Endothelial cell of umbilical vein (primary cell): Measurements from ENCODE around the gene KRT38. TPM values are rescaled to one million over a fixed set of nuclear protein-coding genes. Genes with fewer than 3 reads are reported as not detected.

ENCODE experiments used
- BruUV-seq: library from RNA; stranded (reverse); fragments of 400-500 nt; replicated peaks from 2 replicates; lab custom pipeline; 2021; lab: Mats Ljungman, UMichigan
- CTCF ChIA-PET: fragments of 300-600, 350-600 bp; sonication (Branson Sonifier 250); formaldehyde crosslinking; loops from one replicate; lab custom pipeline; 2021; ENCODE audit warnings: antibody characterized with exemption, inconsistent platforms; lab: Charles Lee
- POLR2A ChIA-PET: fragments of 300-600, 350-600 bp; sonication (Branson Sonifier 250); formaldehyde crosslinking; loops from one replicate; lab custom pipeline; 2021; ENCODE audit warnings: antibody characterized with exemption, inconsistent platforms; lab: Charles Lee
- DNase-seq: peaks from one replicate; pipeline ENCODE4 v3.0.0-alpha.2; 2011; ENCODE audit warnings: low read depth, low spot score
- FAIRE-seq: peaks from 2 replicates; lab custom pipeline; 2011; peaks lifted over from hg19 to GRCh38; lab: Jason Lieb, UNC
- H2AFZ ChIP-seq: 2 replicates; pipeline ENCODE4 v1.6.0; 2012; ENCODE audit warnings: low read depth, low read length, control low read depth, inconsistent platforms
- H3K27ac ChIP-seq: 2 replicates; pipeline ENCODE4 v1.5.1; 2011; ENCODE audit warnings: low read depth, mild to moderate bottlenecking, control low read depth, low read length, moderate library complexity; ENCODE audit not compliant: insufficient read depth
- H3K27me3 ChIP-seq, 2 experiments: 2 replicates each; pipeline versions ENCODE4 v1.6.0 to v1.6.1; 2011; ENCODE audit warnings: low read length in 2 of 2, mixed read lengths in 1 of 2; ENCODE audit not compliant: control insufficient read depth in 2 of 2, insufficient read depth in 2 of 2
- H3K36me3 ChIP-seq, 2 experiments: 2 replicates in 1 of 2; 3 replicates in 1 of 2; pipeline ENCODE4 v1.5.1; 2011; ENCODE audit warnings: low read length in 2 of 2, mild to moderate bottlenecking in 1 of 2, moderate library complexity in 1 of 2; ENCODE audit not compliant: control insufficient read depth in 2 of 2, insufficient read depth in 2 of 2; ENCODE audit errors: extremely low read depth in 1 of 2
- H3K4me1 ChIP-seq: 3 replicates; pipeline ENCODE4 v1.5.1; 2011; ENCODE audit warnings: mild to moderate bottlenecking, low read length; ENCODE audit not compliant: control insufficient read depth, insufficient read depth; ENCODE audit errors: extremely low read depth
- H3K4me2 ChIP-seq: 2 replicates; pipeline ENCODE4 v1.6.1; 2011; ENCODE audit warnings: low read length, control low read depth, mixed read lengths; ENCODE audit not compliant: insufficient read depth
- H3K4me3 ChIP-seq, 3 experiments: fragments of 200-600 bp in 1 of 3; sonication (generic), shearing (Covaris generic) in 1 of 3; replicated peaks in 1 of 3; 2 replicates each; pipeline ENCODE4 v1.5.1; 2011 to 2016; ENCODE audit warnings: control low read depth in 3 of 3, low read length in 3 of 3, mild to moderate bottlenecking in 2 of 3, inconsistent platforms in 1 of 3, low read depth in 1 of 3, moderate library complexity in 1 of 3; ENCODE audit not compliant: insufficient read depth in 1 of 3
- H3K79me2 ChIP-seq: 2 replicates; pipeline ENCODE4 v1.6.0; 2012; ENCODE audit warnings: low read length, inconsistent platforms; ENCODE audit not compliant: control insufficient read depth, insufficient read depth
- H3K9ac ChIP-seq: replicated peaks from 2 replicates; pipeline ENCODE3; 2011; ENCODE audit warnings: low read length, control low read depth; ENCODE audit not compliant: insufficient read depth; ENCODE audit errors: extremely low read depth
- H3K9me1 ChIP-seq: replicated peaks from 3 replicates; pipeline ENCODE4 v1.6.0; 2011; ENCODE audit warnings: mild to moderate bottlenecking, low read length; ENCODE audit not compliant: control insufficient read depth, insufficient read depth; ENCODE audit errors: extremely low read depth
- H3K9me3 ChIP-seq: replicated peaks from 2 replicates; pipeline ENCODE4 v1.5.1; 2012; ENCODE audit warnings: low read length, inconsistent platforms; ENCODE audit not compliant: control insufficient read depth, insufficient read depth
- H4K20me1 ChIP-seq: replicated peaks from 2 replicates; pipeline ENCODE3; 2011; ENCODE audit warnings: mild to moderate bottlenecking, low read length; ENCODE audit not compliant: control insufficient read depth, insufficient read depth; ENCODE audit errors: extremely low read depth
- CTCF ChIP-seq, 2 donors: IDR thresholded peaks; 1 replicate in 1 of 2; 2 replicates in 1 of 2; pipeline ENCODE4 v1.5.1; 2011; ENCODE audit warnings: low read length in 2 of 2, mild to moderate bottlenecking in 2 of 2, moderate library complexity in 2 of 2, control low read depth in 1 of 2, inconsistent platforms in 1 of 2, low read depth in 1 of 2; ENCODE audit not compliant: insufficient read depth in 1 of 2; ENCODE audit errors: extremely low read depth in 1 of 2
- EZH2 ChIP-seq: IDR thresholded peaks from 2 replicates; pipeline ENCODE4 v1.6.1; 2012; ENCODE audit warnings: borderline replicate concordance, low read depth, mild to moderate bottlenecking, moderate library complexity, low read length, inconsistent platforms; ENCODE audit not compliant: severe bottlenecking
- FOS ChIP-seq: IDR thresholded peaks from 2 replicates; pipeline ENCODE4 v1.6.1; 2011; ENCODE audit warnings: mild to moderate bottlenecking, low read length, moderate library complexity, borderline replicate concordance; ENCODE audit not compliant: insufficient read depth
- GATA2 ChIP-seq: IDR thresholded peaks from 2 replicates; pipeline ENCODE4 v1.7.0; 2011; ENCODE audit warnings: low read depth, mild to moderate bottlenecking, moderate library complexity, mixed read lengths, low read length; ENCODE audit not compliant: insufficient read length, insufficient read depth
- JUN ChIP-seq: IDR thresholded peaks from 2 replicates; pipeline ENCODE4 v1.6.1; 2011; ENCODE audit warnings: borderline replicate concordance, low read depth; ENCODE audit not compliant: insufficient read length, insufficient read depth
- MYC ChIP-seq: IDR thresholded peaks from one replicate; pipeline ENCODE4 v1.6.1; 2011; ENCODE audit warnings: mild to moderate bottlenecking, low read depth, low read length
- POLR2A ChIP-seq: IDR thresholded peaks from 2 replicates; pipeline ENCODE4 v1.6.1; 2012; ENCODE audit warnings: low read depth, mild to moderate bottlenecking, control low read depth, low read length
- POLR2AphosphoS5 ChIP-seq: IDR thresholded peaks from 2 replicates; pipeline ENCODE4 v1.6.1; 2012; ENCODE audit warnings: low read depth, mild to moderate bottlenecking, control low read depth, low read length, moderate library complexity; ENCODE audit not compliant: insufficient read depth
- dilution Hi-C: fragments of 300-500 bp; cut with MboI; formaldehyde crosslinking; loops from one replicate; pipeline ENCODE4 v1.15.0; 2019; ENCODE audit warnings: low sequenced_read_pairs; ENCODE audit not compliant: extremely low pct_ligation_motif_present
- intact Hi-C: fragments of 100-400 bp; cut with micrococcal nuclease; formaldehyde crosslinking; loops from one replicate; pipeline ENCODE4 v1.10.0; 2022
- polyA plus RNA-seq, 4 experiments: library from polyadenylated mRNA; depleted of rRNA in 3 of 4; stranded (reverse) in 3 of 4; unstranded in 1 of 4; fragments of >200 nt; gene quantifications; 2 replicates each; pipeline versions ENCODE4 v1.2.1 to v1.2.3, GENCODE V29; 2011 to 2012; ENCODE audit warnings: missing spikeins in 1 of 4
- total RNA-seq: library from RNA; stranded (reverse); gene quantifications from 2 replicates; pipeline ENCODE4 v1.2.3, GENCODE V29; 2021
- TF ChIP-seq, protein P1 (sequence below): IDR thresholded peaks from 2 replicates; pipeline ENCODE4 v1.6.1; 2011; ENCODE audit not compliant: insufficient read depth, insufficient read length

The KRT38 gene
- total and polyA plus RNA-seq, 2 donors (not counting 3 experiments of a cell fraction or from before 2014, with no cell fraction given) = not detected

DNA sequence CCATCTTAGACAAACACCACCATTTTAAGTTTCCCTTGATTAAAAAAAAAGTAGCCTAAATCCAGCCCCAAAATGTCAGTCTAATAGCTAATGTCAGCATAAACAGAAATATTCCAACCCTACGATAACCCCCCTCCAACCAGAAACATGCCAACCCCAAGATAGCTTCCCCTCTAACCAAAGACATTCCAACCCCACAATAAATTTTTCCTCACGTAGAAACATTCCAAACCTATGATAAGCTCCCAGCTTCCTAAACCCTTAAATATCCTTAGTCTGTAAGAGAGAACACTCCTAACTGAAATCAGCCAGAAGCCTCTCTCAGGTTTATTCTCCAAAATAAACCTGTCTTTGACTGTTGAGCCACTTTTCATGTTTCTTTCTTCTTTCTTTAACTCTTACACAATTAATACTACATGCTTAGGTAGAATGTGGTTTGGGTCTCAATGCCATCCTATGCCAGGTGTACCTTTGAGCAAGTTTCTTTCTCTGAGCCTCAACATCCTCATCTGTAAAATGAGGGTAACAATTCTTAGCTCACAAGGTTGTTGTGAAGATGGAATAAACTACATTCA lies 10.5 kb upstream of the KRT38 start:
- Histone ChIP-seq H3K27me3 (peaks cover 0 to 5% of the 10 kb centered on the region in 2 experiments), H4K20me1 (no peaks in the 10 kb centered on the region), H3K4me1 (no peaks in the 10 kb centered on the region), H3K27ac (no peak overlapping the region), H3K79me2 (no peaks in the 10 kb centered on the region), H3K9me3 (no peaks in the 10 kb centered on the region), H2AFZ (no peak overlapping the region), H3K4me3 (no peak overlapping the region), H3K36me3 (no peaks in the 10 kb centered on the region), H3K9me1 (no peaks in the 10 kb centered on the region), H3K4me2 (no peak overlapping the region), H3K9ac (no peak overlapping the region)
- dilution Hi-C loops (no loop called here), intact Hi-C loops (no loop called here)
- ChIA-PET CTCF (interaction anchor here (1.6 to 4.4 kb wide), 2 partner anchors 12 to 98 kb away, joined by 4 to 22 read pairs; no protein-coding TSS in a partner anchor), POLR2A (no interaction called here)
- no TSS peak for BruUV-seq
- TF ChIP-seq POLR2A = no peak
- TF ChIP-seq EZH2 = no peak
- FAIRE-seq (no peak), DNase-seq (no peak)

GRCh38 chr17:41449008-41449407 lies 8.2 kb upstream of the KRT38 start:
- intact Hi-C loops = no loop called here
- ChIA-PET POLR2A (no interaction called here), CTCF (no interaction called here)
- Histone ChIP-seq H3K4me2 (no peak overlapping the region), H3K27me3 (peaks cover 5% of the 10 kb centered on the region in 2 experiments), H4K20me1 (no peaks in the 10 kb centered on the region), H3K9me1 (no peaks in the 10 kb centered on the region), H3K4me3 (no peak overlapping the region), H2AFZ (no peak overlapping the region), H3K9me3 (no peaks in the 10 kb centered on the region), H3K9ac (no peak overlapping the region), H3K27ac (no peak overlapping the region), H3K36me3 (no peaks in the 10 kb centered on the region), H3K4me1 (no peaks in the 10 kb centered on the region), H3K79me2 (no peaks in the 10 kb centered on the region)
- TF ChIP-seq POLR2AphosphoS5 (no peak), CTCF (IDR thresholded peaks at IDR 0.05; ENCODE audit: extremely low read depth in 1 of 2, insufficient read depth in 1 of 2, low read depth in 1 of 2, low read length in 2 of 2) (no peak), MYC (no peak), GATA2 (no peak), FOS (no peak), EZH2 (no peak), JUN (no peak), POLR2A (no peak)
- TF ChIP-seq, protein P1, sequence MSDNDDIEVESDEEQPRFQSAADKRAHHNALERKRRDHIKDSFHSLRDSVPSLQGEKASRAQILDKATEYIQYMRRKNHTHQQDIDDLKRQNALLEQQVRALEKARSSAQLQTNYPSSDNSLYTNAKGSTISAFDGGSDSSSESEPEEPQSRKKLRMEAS = no peak
- BruUV-seq = no TSS peak
- DNase-seq (no peak), FAIRE-seq (no peak)
- dilution Hi-C loops = no loop called here
